GM13976 (cell line): ENCODE data around the gene MB.

ENCODE experiments used
- DNase-seq: peaks from one replicate; pipeline ENCODE4 v3.0.0; 2012; ENCODE audit warnings: low spot score
- in situ Hi-C: fragments of 300-500 bp; cut with MboI; formaldehyde crosslinking; loops from one replicate; pipeline ENCODE4 v1.12.0; 2022; ENCODE audit warnings: low sequenced_read_pairs, mixed read lengths, inconsistent platforms; ENCODE audit not compliant: unreplicated experiment
- TF ChIP-seq, protein P1 (sequence below): IDR thresholded peaks from 2 replicates; pipeline ENCODE4 v1.5.1; 2012; ENCODE audit warnings: borderline replicate concordance, mild to moderate bottlenecking; ENCODE audit not compliant: insufficient read depth; ENCODE audit errors: extremely low read depth, missing control alignments, control extremely low read depth

MB gene

DNA sequence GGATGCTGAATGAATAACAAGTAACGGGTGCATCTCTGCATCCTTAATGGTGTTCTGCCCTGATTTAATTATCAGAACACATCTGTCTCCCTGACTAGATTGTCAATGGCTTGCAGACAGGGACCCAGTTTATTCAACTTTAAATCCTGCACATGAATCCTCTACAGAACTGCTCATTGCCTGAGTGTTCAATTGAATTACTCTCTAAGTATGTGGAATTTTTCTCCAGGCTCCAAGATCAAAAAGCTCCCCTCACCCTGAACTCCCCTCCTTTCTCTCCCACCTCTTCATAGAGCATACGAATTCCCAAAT is 11.8 kb downstream of the MB start:
- TF ChIP-seq, protein P1, sequence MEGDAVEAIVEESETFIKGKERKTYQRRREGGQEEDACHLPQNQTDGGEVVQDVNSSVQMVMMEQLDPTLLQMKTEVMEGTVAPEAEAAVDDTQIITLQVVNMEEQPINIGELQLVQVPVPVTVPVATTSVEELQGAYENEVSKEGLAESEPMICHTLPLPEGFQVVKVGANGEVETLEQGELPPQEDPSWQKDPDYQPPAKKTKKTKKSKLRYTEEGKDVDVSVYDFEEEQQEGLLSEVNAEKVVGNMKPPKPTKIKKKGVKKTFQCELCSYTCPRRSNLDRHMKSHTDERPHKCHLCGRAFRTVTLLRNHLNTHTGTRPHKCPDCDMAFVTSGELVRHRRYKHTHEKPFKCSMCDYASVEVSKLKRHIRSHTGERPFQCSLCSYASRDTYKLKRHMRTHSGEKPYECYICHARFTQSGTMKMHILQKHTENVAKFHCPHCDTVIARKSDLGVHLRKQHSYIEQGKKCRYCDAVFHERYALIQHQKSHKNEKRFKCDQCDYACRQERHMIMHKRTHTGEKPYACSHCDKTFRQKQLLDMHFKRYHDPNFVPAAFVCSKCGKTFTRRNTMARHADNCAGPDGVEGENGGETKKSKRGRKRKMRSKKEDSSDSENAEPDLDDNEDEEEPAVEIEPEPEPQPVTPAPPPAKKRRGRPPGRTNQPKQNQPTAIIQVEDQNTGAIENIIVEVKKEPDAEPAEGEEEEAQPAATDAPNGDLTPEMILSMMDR = no peak
- in situ Hi-C loops = no loop called here
- no peak for DNase-seq

DNA sequence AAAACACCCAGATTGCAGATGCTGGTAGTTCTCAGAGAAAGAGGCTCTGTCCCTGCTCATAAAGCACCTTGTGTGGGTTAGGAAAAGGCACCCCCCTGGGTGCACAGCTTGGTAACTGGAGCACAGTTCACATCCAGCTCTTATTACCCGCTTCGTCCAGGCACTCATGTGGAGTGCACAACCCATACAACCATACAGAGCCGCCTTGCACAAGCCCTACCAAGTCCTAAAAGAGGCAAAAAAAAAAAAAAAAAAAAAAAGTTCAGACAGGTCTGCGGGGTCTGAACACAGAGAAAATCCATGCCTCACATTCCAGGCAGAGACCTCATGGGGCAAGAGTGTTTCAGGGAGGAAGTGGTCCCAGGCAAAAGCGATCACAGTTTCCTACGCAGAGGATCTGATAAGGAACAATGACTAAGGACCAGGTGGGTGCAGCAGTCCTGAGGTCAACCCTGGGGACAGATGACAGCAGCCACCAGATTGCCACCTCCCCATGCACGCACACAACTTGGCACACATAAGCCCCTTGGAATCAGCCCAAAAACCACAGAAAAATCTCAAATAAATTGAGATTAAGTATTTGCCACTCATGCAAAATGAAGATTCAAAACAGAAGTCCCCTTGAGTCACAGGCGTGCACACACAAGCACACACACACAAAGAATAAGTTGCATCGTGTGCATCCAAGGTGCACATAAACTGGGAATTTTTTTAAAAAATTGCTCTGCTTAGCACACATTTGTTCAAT is 12.3 kb downstream of the MB start:
- no peak for DNase-seq
- TF ChIP-seq, protein P1 = no peak
- in situ Hi-C loops = no loop called here

DNA sequence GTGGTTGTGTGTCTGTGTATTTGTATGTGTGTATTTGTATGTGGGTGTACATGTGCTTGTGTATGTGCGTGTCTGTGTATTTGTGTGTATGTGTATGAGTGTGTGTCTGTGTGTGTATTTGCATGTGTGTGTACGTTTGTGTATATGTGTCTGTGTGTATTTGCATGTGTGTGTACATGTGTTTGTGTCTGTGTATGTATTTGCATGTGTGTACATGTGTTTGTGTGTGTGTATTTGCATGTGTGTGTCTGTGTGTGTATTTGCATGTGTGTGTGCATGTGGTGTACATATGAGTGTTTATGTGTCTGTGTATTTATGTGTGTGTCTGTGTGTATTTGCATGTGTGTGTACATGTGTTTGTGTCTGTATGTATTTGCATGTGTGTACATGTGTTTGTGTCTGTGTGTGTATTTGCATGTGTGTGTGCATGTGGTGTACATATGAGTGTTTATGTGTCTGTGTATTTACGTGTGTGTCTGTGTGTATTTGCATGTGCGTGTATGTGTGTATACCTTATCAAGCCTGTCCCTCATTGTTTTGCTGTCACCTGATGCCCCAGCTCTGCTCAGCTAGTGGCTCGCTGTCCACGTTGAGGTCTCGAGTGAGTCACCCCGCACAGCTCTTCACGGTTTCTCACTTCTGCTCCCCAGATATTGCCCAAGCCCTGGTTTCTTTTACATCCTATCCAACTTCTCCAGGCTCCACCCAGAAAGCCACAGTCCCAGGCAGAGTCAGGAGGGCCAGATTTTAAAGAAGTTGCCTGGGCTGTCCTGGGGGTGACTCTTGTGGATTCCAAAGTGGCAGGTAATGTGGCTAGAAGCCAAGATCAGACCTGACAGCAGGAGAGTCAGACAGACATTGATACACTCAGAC is 15.2 kb downstream of the MB start:
- TF ChIP-seq, protein P1 = no peak
- no peak for DNase-seq
- in situ Hi-C loops = no loop called here

DNA sequence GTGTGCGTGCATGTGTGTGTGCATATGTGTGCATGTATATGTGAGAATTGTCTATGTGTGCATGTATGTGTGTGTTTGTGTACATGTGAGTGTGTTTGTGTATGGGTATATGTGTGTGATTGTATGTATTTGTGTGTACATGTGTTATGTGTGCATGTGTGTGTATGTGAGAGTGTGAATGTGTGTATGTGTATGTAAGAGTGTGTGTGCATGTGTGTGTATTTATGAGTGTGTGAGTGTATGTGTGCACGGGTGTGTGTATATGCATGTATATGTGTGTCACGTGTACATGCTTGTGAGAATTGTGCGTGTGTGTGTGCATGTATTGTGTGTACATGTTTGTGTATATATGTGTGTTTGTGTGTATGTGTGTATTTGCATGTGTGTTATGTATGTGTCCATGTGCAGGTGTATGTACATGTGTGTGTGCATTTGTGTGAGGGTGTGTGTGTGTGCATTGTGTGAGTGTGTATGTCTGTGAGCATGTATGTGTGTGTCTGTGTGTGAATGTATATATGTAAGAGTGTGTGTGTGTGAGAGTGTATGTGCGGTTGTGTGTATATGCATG is 16.0 kb downstream of the MB start:
- DNase-seq = no peak
- in situ Hi-C loops = no loop called here
- TF ChIP-seq, protein P1 = no peak

DNA sequence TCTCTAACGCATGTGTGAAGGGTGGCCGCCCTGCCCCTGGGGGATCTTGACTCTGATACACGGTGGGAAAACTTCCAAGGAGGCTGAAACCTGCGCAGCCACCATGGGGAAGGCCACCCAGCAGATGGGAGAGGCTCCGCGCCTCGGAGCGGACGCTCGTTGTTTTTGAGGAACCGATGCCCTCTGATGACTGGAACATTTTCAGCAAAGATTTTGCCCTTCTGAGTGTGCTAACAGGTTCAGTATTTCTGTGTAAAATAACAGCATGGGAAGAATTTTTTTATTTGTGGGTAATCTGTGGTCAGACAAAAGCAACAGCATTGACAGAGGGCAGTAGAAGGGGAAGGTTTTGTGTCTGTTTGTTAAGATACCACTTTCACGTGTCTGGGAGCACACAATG is 16.7 kb downstream of the MB start:
- TF ChIP-seq, protein P1 = no peak
- in situ Hi-C loops = no loop called here
- DNase-seq = no peak

DNA sequence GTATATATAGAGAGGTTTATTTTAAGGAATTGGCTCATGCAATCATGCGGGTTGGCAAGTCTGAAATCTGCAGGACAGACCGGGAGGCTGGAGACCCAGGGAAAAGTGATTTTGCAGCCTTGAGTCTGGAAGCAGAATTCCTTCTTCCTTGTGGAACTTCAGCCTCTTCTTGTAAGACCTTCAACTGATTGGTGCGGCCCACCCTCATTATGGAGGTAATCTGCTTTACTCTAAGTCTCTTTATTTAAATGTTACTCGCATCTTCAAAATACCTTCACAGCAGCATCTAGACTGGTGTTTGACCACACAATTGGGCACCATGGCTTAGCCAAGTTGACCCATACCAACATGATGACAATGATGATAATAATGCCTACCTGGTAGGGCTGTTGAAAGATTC is 17.8 kb downstream of the MB start:
- in situ Hi-C loops = no loop called here
- DNase-seq = no peak
- TF ChIP-seq, protein P1 = no peak
